Mesangial cell (primary cell): Measurements from ENCODE around the gene ATG12. TPM values are rescaled to one million over a fixed set of nuclear protein-coding genes. Genes with fewer than 3 reads are reported as not detected.

Experiments
- total RNA-seq: library from RNA; depleted of rRNA; stranded (reverse); fragments of >200 nt; gene quantifications from 2 replicates; pipeline ENCODE4 v1.2.3, GENCODE V29; 2015

Gene ATG12
- total RNA-seq = 27.5 and 27.6 TPM in 2 replicates

DNA sequence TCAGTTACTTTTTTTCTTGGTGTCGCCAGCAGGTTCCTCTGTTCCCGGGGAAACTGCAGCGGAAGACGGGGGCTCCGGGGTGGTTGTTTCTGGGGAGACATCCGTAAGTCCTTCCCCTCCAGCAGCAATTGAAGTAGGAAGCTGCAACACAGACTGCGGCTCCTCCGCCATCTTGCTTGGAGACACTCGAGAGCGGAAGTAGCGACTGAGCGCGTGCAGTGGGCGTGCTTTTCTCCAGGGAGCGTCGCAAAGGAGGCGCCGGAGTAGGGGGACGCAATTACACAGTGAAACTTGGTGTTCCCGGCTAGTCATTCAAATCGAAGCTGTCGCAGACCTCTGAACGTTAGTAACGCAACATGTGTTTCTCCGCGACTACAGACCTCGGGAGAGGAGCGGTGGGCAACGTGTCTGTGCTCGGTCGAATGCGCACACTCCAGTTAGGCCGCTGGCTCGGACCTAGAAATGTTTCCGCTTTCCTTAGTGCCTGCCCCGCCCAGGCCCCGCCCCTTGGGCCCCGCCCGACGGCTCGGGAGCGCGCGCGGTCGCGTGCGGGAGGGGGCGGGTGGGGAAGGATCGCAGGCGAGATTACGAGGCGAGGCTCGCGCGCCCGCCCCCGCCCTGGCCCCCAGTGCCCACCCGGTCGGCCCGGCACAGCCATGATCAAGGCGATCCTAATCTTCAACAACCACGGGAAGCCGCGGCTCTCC lies at the start of gene ATG12, which contains the start of gene AP3S1:
Gene ATG12 (minus strand): TSS at position 184 of the 707 bp plus-strand sequence. CDS start 13 bp downstream, at position 171.
Gene AP3S1 (plus strand): TSS at position 554 of the 707 bp plus-strand sequence. CDS start 103 bp downstream, at position 657.

DNA sequence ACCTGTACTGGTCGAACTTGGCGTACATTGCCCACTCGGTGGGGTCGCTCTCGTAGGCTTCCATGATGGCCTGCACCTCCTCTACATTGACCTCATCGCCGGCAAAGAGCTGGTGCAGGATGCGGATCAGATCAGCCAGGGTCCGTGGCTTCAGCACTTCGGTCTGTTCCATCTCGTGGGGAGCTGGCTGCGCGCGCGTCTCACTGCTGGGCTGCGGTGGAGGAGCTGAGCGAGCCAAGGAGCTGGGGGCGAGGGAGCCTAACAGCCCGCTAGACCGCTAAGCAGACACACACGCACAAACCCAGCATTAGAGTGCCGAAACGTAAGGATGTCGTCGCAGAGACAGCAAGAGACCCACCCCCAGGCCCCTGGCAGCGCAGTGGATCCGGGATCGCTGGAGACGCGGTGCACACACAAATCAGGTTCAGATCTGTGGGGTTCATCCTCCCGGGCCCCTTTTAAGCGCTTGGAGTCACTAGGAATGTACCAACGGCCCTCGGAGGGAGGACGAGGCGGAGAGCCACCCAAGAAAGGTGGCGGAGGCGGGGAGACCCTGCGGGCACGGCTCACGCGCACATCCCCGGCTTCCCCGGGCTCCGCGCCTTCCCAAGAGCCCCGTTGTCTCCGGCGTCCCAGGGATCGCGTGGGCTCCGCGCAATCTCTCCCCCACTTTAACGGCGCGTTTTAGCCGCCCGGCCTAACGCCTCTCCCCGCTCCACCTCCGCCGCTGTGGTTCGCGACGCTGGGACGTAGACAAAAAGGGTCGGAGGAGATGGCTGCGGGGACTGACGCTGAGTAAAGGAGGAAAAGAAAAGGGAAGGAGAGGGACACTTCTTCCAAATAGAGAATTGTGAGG lies 24.9 kb downstream of the ATG12 start, which contains the start of gene CDO1:
Gene CDO1 (minus strand): TSS at position 434 of the 856 bp plus-strand sequence. CDS start 262 bp downstream, at position 172.

Other genes starting within 250 kb of the ATG12 start
- 0.89 and 2.1 TPM in 2 replicates for gene TICAM2, start 239.1 kb downstream of the ATG12 start, total RNA-seq
- 58.3 and 93.7 TPM in 2 replicates for gene TMED7, start 215.5 kb downstream of the ATG12 start, total RNA-seq
- 1.8 and 6.6 TPM in 2 replicates for gene CDO1, start 24.9 kb downstream of the ATG12 start, total RNA-seq
- gene AP3S1, start 370 bp upstream of the ATG12 start, total RNA-seq = 22.2 and 35.2 TPM in 2 replicates
- 0.49 TPM in 1 of 2 replicates, not detected in the other for gene LVRN, start 120.9 kb upstream of the ATG12 start, total RNA-seq
- gene ARL14EPL, start 190.9 kb upstream of the ATG12 start, total RNA-seq = not detected in 2 replicates
- gene COMMD10, start 243.5 kb upstream of the ATG12 start, total RNA-seq = 22.3 and 23.6 TPM in 2 replicates